Subcutaneous abdominal adipose tissue (tissue), 5 donors: ENCODE measurements around the gene KCNMA1.

Experiments
- H3K27ac ChIP-seq: one replicate; pipeline ENCODE4 v1.7.0; 2013; ENCODE audit warnings: low read depth, mild to moderate bottlenecking, inconsistent platforms, low read length, moderate library complexity
- H3K27me3 ChIP-seq, 5 donors: one replicate each; pipeline ENCODE4 v1.7.0; 2013; ENCODE audit warnings: low read length in 5 of 5, inconsistent platforms in 1 of 5; ENCODE audit not compliant: control insufficient read depth in 5 of 5, insufficient read depth in 4 of 5
- H3K36me3 ChIP-seq, 5 donors: one replicate each; pipeline ENCODE4 v1.7.0; 2013; ENCODE audit warnings: low read length in 5 of 5; ENCODE audit not compliant: control insufficient read depth in 5 of 5, insufficient read depth in 5 of 5
- H3K4me1 ChIP-seq, 5 donors: one replicate each; pipeline ENCODE4 v1.7.0; 2013; ENCODE audit warnings: low read length in 5 of 5, mild to moderate bottlenecking in 3 of 5, moderate library complexity in 1 of 5; ENCODE audit not compliant: control insufficient read depth in 5 of 5, insufficient read depth in 5 of 5
- H3K4me3 ChIP-seq, 5 donors: one replicate each; pipeline ENCODE4 v1.7.0; 2013; ENCODE audit warnings: low read length in 5 of 5, low read depth in 1 of 5
- H3K9ac ChIP-seq, 5 donors: one replicate each; pipeline ENCODE4 v1.7.0; 2013; ENCODE audit warnings: low read length in 5 of 5, mild to moderate bottlenecking in 4 of 5, moderate library complexity in 3 of 5
- H3K9me3 ChIP-seq, 5 donors: one replicate each; pipeline ENCODE4 v1.7.0; 2013; ENCODE audit warnings: low read length in 5 of 5; ENCODE audit not compliant: control insufficient read depth in 5 of 5
- donor health status: healthy.
- donor health status: healthy.
- donor health status: healthy.
- donor health status: healthy.
- donor health status: healthy.

The KCNMA1 gene

DNA sequence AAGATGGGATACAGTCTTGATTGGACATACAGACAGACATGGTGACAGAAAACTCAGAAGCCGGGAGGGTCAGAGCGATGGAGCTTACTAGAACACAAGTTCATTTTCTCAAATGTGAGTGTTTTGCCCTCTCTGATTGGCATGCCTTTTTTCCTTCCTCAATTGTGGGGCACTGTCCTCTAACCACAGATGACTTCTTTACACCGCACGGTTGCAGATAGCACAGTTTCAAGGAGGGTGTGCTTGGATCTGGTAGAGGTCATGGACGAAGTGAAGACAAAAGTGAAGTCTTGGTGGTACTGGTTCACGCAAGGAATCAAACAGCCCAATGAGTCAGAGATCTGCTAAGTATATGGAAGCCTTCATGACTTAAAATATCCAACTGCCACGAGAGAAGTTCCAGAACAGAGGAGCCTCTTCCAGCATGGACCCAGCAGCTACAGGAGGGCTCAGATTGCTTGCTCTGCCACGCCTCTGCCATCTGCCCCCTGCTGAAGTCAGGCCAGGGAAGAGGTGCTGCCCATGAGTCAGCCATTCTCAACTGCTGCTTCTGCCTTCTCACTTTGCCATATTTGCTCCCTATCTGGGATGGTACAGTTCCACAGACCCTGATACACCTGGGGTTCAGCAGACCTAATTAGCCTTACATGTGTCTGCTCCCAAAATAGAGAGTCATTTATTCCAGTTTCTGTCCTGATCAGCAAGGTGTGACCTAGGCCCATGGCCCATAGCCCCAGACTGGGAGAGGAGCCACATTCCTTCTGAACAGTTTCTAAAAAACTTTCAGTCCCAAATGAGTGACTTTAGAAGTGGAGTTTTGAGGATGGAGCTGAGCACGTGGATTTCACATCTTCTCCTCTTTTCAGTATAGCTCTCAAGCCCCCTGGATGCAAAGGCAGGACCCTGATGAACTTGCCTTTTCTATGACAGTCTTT lies 413.8 kb downstream of the KCNMA1 start:
- H3K9me3 ChIP-seq, result no peaks in the 10 kb centered on the region
- H3K36me3 ChIP-seq, result no peaks in the 10 kb centered on the region
- no peak overlapping the region for H3K4me3 ChIP-seq
- no peak overlapping the region for H3K9ac ChIP-seq
- H3K27me3 ChIP-seq, result peaks cover 0 to 5% (median 0%) of the 10 kb centered on the region in 5 donors
- H3K4me1 ChIP-seq, result no peaks in the 10 kb centered on the region
- no peak overlapping the region for H3K27ac ChIP-seq

DNA sequence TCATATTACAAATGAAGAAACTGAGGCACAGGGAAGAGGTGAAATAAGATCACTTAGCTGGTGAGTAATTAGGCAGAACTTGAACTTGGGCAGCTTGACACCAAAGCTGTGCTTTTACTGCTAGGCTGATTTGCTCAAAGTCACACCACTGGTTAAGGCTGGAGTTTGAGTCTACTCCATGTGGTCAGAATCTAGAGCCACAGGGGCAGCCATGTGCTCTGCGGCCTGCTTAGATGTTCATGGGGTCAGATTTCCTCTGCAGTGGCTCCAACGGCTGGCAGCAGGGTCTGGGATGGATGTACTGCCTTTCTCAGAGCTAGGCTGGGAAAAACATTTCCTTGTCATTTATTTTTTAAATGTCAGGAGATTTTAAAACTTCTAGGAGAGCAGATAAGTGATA lies 417.5 kb downstream of the KCNMA1 start:
- Histone ChIP-seq H3K36me3 (no peaks in the 10 kb centered on the region), H3K4me3 (no peak overlapping the region), H3K9me3 (peaks cover 0 to 2% (median 0%) of the 10 kb centered on the region in 5 donors), H3K27ac (no peak overlapping the region), H3K27me3 (peaks cover 0 to 5% (median 0%) of the 10 kb centered on the region in 5 donors), H3K9ac (no peak overlapping the region), H3K4me1 (no peaks in the 10 kb centered on the region)

DNA sequence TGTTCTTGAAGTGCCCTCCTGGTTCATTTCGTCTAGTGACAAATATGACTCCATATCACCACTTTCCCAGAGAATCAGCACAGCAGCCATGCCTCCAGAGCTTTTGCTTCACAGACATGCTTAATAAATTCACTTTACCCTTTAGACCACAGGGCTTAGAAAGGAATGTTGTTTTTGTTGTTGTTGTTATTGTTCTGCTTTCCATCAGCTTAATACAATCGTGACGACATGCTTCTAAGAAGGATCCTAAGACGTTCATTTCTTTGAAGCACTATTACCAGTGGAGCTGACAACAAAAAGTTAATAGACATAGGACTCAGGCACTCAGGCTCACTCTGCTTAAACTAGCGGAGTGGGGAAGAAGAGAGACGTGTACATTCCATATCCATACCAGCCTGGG lies 418.6 kb downstream of the KCNMA1 start:
- Histone ChIP-seq H3K27me3 (no peaks in the 10 kb centered on the region), H3K4me1 (no peaks in the 10 kb centered on the region), H3K27ac (no peak overlapping the region), H3K4me3 (no peak overlapping the region), H3K9ac (no peak overlapping the region), H3K9me3 (peaks cover 0 to 2% (median 0%) of the 10 kb centered on the region in 5 donors), H3K36me3 (no peaks in the 10 kb centered on the region)

DNA sequence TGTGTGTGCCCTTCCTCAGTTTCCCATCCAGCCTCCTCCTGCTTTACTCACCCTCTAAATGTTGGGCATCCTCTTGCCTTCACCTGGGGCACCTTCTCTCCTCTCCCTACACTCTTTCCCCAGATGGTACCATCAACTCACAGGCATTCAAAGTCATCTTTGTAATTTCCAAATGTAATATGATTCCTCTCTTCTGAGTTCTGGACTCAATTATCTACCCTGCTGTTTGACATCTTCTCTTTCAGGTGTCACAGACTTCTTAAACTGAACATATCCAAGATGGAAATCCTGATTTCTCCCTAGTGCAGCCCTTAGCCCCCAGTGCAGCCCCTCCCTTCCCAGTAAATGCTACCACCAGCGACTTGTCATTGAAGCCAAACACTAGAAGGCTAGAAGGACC lies 422.8 kb downstream of the KCNMA1 start:
- Histone ChIP-seq H3K27me3 (no peaks in the 10 kb centered on the region), H3K4me1 (no peaks in the 10 kb centered on the region), H3K36me3 (no peaks in the 10 kb centered on the region), H3K9me3 (peaks cover 0 to 5% (median 0%) of the 10 kb centered on the region in 5 donors), H3K9ac (no peak overlapping the region), H3K4me3 (no peak overlapping the region), H3K27ac (no peak overlapping the region)

DNA sequence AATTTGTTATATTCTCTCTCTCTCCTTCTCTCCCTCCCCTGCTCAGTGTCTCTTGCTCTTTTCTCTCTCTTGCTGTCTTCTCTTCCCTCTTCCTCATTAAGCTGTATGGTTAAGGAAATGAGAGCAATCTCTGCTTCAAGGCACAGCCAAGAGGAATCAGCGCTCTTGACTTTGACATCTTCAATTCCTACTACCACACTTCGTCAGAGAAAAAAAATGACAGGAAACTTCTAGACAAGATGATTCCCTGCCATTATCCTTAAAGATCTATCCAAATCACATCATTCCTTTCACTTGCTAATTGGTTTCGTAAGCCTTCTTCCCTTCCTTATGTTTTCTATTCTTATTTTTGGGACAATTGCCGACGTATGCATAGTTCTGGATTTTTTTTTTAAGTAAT lies 425.0 kb downstream of the KCNMA1 start:
- Histone ChIP-seq H3K4me3 (no peak overlapping the region), H3K4me1 (no peaks in the 10 kb centered on the region), H3K27ac (no peak overlapping the region), H3K27me3 (peaks cover 0 to 5% (median 0%) of the 10 kb centered on the region in 5 donors), H3K36me3 (no peaks in the 10 kb centered on the region), H3K9me3 (peaks cover 0 to 5% (median 0%) of the 10 kb centered on the region in 5 donors), H3K9ac (no peak overlapping the region)

DNA sequence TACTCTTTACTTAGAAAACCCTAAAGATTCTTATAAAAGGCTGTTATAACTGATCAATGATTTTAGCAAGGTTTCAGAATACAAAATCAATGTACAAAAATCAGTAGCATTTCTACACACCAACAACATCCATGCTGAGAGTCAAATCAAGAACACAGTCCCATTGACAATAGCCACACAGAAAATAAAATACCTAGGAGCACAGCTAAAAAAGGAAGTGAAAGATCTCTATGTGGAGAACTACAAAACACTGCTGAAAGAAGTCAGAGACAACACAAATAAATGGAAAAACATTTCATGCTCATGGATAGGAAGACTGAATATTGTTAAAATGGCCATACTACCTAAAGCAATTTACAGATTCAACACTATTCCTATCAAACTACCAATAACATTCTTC lies 427.0 kb downstream of the KCNMA1 start:
- Histone ChIP-seq H3K9me3 (peaks cover 0 to 3% (median 0%) of the 10 kb centered on the region in 5 donors), H3K27ac (no peak overlapping the region), H3K4me3 (no peak overlapping the region), H3K36me3 (no peaks in the 10 kb centered on the region), H3K4me1 (no peaks in the 10 kb centered on the region), H3K27me3 (peaks cover 0 to 5% (median 0%) of the 10 kb centered on the region in 5 donors), H3K9ac (no peak overlapping the region)

DNA sequence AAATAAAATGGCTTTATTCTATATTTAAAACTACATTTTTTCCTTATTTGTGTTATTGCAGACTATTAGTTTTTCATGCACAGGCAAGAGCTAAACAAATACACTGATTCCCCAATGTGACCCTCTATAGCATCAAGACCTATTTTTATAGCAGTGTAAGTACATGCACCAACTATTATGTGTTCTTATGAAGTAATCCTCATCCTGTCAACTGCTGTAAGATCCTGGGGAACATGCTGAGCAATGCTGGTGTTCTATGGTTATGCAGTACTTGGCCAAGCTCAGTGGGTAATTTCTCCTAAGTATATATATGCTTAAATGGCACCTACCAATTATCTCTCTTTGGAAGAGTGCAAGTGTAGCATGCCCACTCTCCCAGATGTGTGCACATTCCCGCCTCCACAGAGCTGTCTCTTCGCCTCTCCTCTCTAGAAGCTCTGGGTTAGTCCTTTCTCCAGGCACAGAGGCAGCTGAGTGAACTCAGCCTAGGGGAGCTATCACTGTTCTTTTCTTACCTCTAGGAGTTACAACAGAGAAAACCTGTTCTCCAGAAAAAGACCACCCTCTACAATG lies 428.8 kb downstream of the KCNMA1 start:
- Histone ChIP-seq H3K4me1 (no peaks in the 10 kb centered on the region), H3K9me3 (peaks cover 0 to 9% (median 5%) of the 10 kb centered on the region in 5 donors), H3K4me3 (no peak overlapping the region), H3K9ac (no peak overlapping the region), H3K36me3 (no peaks in the 10 kb centered on the region), H3K27me3 (peaks cover 0 to 5% (median 0%) of the 10 kb centered on the region in 5 donors), H3K27ac (no peak overlapping the region)

DNA sequence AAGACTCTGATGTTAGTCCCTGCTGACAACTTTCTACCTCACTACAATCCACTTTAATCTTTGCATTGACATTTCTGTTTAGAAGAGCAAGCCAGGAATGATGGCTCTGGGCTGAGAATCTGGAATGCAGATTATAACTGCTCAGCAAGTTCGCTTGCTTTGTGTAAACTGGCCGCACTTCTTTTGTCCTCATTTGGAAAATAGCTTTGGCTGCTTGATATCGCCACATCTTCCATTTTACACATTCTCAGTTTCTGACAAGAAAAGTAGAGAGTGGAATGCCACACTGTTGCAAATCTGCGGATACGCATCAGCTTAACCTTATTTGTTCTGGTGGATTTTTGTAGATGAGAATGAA lies 429.8 kb downstream of the KCNMA1 start:
- Histone ChIP-seq H3K9ac (no peak overlapping the region), H3K27me3 (peaks cover 0 to 5% (median 0%) of the 10 kb centered on the region in 5 donors), H3K27ac (no peak overlapping the region), H3K4me1 (no peaks in the 10 kb centered on the region), H3K9me3 (peaks cover 0 to 9% (median 5%) of the 10 kb centered on the region in 5 donors), H3K4me3 (no peak overlapping the region), H3K36me3 (no peaks in the 10 kb centered on the region)

DNA sequence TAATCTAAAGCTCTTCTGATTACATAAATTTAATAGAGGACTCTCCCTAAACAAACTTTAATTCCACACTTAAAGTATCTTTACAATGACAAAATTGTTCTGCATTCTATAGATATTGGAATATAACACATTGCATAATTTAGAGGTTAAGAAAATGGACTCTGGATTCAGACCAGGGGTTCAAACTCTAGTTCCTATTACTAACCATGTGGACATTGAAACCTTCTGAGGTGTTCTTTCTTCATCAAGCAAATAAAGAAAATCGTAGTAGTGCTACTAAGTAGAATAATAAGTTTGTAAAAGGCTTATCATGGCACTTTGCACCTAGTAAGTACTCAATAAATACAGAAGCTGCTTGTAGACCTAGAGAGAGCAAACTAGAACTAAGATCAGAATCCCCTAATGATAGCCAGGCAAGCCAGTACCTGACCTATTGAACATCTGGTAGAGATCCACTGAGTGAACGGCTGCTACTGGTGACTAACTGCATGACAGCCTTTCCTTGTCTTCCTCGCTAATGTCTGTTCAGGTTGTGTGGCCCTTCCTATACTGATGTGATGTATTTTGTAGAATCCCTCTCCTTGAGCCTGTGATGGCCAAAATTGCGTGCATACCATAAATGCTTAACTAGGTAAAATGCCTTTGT lies 430.3 kb downstream of the KCNMA1 start:
- Histone ChIP-seq H3K9me3 (peaks cover 0 to 9% (median 5%) of the 10 kb centered on the region in 5 donors), H3K27me3 (peaks cover 0 to 5% (median 0%) of the 10 kb centered on the region in 5 donors), H3K4me1 (no peaks in the 10 kb centered on the region), H3K27ac (no peak overlapping the region), H3K36me3 (no peaks in the 10 kb centered on the region), H3K9ac (no peak overlapping the region), H3K4me3 (no peak overlapping the region)

DNA sequence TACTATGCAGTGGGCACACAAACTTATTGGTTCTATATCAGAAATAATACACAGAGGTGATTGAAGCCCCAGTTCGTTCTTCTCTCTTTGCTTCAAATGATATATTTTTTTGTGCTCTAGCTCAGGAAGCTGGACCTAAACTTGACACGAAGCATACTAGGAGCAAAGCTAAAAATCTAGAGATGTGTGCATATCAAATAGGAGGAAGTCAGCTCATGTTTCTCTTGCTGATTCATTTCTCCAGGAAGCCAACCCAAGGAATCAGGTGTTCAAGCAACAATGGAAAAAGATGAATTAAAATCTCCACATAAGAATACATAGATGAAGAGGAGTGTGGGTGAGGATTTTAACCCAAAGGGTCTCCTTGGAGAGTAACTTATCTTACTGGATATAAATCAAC lies 432.5 kb downstream of the KCNMA1 start:
- no peak overlapping the region for H3K27ac ChIP-seq
- H3K27me3 ChIP-seq, result peaks cover 0 to 5% (median 0%) of the 10 kb centered on the region in 5 donors
- no peaks in the 10 kb centered on the region for H3K4me1 ChIP-seq
- no peak overlapping the region for H3K4me3 ChIP-seq
- no peaks in the 10 kb centered on the region for H3K36me3 ChIP-seq
- peaks cover 0 to 9% (median 5%) of the 10 kb centered on the region in 5 donors for H3K9me3 ChIP-seq
- H3K9ac ChIP-seq, result no peak overlapping the region
